Measurements from ENCODE around the gene LRRC25. TPM values are rescaled to one million over a fixed set of nuclear protein-coding genes. Genes with fewer than 3 reads are reported as not detected.

The LRRC25 gene
- total and polyA plus RNA-seq, 5 donors, result 1.5 to 4.3 (median 3.6) TPM

- intact Hi-C loops (cut with DNase I), result loop anchor here in 2 of 4 donors (10.0 kb wide), 2 partner anchors 413 to 423 kb away; no protein-coding TSS in a partner anchor
- no peaks in the 10 kb centered on the region for H3K27me3 ChIP-seq (ENCODE audit: control insufficient read depth, insufficient read depth)
- H3K4me3 ChIP-seq (ENCODE audit: low read length), result no peak overlapping the region
- H3K9me3 ChIP-seq (ENCODE audit: control insufficient read depth, low read length), result no peaks in the 10 kb centered on the region
- H3K27ac ChIP-seq (ENCODE audit: low read length), result no peak overlapping the region
- peaks cover 6% of the 10 kb centered on the region for H3K4me1 ChIP-seq (ENCODE audit: control insufficient read depth, insufficient read depth, low read length)
- 86% methylated on average over 5 of the region's 5 CpGs for WGBS
- no peak for DNase-seq
- no peak for ATAC-seq
These were observed 44.7 kb upstream of the LRRC25 start for GRCh38 chr19:18441804-18442788.

- Histone ChIP-seq H3K4me1 (ENCODE audit: control insufficient read depth, insufficient read depth, low read length) (peaks cover 6% of the 10 kb centered on the region), H3K27me3 (ENCODE audit: control insufficient read depth, insufficient read depth) (no peaks in the 10 kb centered on the region), H3K27ac (ENCODE audit: low read length) (no peak overlapping the region), H3K9me3 (ENCODE audit: control insufficient read depth, low read length) (no peaks in the 10 kb centered on the region), H3K4me3 (ENCODE audit: low read length) (no peak overlapping the region)
- 82% methylated on average over 23 of the region's 23 CpGs for WGBS
- ATAC-seq (no peak), DNase-seq (peak in 1 of 3 donors; percentile 47)
- intact Hi-C loops (cut with DNase I), result loop anchor here in 2 of 4 donors (10.0 kb wide), 2 partner anchors 414 to 424 kb away; no protein-coding TSS in a partner anchor
These were observed 43.7 kb upstream of the LRRC25 start for GRCh38 chr19:18440936-18441803.

GRCh38 chr19:18440415-18440877 is 43.0 kb upstream of the LRRC25 start:
- WGBS, result 52% methylated on average over 11 of the region's 11 CpGs
- H3K4me3 ChIP-seq (ENCODE audit: low read length), result no peak overlapping the region
- peaks cover 6% of the 10 kb centered on the region for H3K4me1 ChIP-seq (ENCODE audit: control insufficient read depth, insufficient read depth, low read length)
- H3K27ac ChIP-seq (ENCODE audit: low read length), result no peak overlapping the region
- H3K27me3 ChIP-seq (ENCODE audit: control insufficient read depth, insufficient read depth), result no peaks in the 10 kb centered on the region
- no peaks in the 10 kb centered on the region for H3K9me3 ChIP-seq (ENCODE audit: control insufficient read depth, low read length)
- ATAC-seq (no peak), DNase-seq (peak in 1 of 3 donors; percentile 67)
- intact Hi-C loops (cut with DNase I), result loop anchor here in 2 of 4 donors (10.0 kb wide), 2 partner anchors 414 to 424 kb away; no protein-coding TSS in a partner anchor

GRCh38 chr19:18439910-18440237 is 42.5 kb upstream of the LRRC25 start:
- DNase-seq (no peak), ATAC-seq (no peak)
- Histone ChIP-seq H3K27me3 (ENCODE audit: control insufficient read depth, insufficient read depth) (no peaks in the 10 kb centered on the region), H3K4me1 (ENCODE audit: control insufficient read depth, insufficient read depth, low read length) (peaks cover 6% of the 10 kb centered on the region), H3K9me3 (ENCODE audit: control insufficient read depth, low read length) (no peaks in the 10 kb centered on the region), H3K4me3 (ENCODE audit: low read length) (no peak overlapping the region), H3K27ac (ENCODE audit: low read length) (no peak overlapping the region)
- intact Hi-C loops (cut with DNase I), result loop anchor here in 2 of 4 donors (10.0 kb wide), 2 partner anchors 415 to 425 kb away; no protein-coding TSS in a partner anchor
- 89% methylated on average over 9 of the region's 9 CpGs for WGBS

GRCh38 chr19:18439025-18439909 is 41.8 kb upstream of the LRRC25 start:
- intact Hi-C loops (cut with DNase I), result no loop called here
- DNase-seq (peak in 1 of 3 donors; percentile 64), ATAC-seq (no peak)
- no peak overlapping the region for H3K4me3 ChIP-seq (ENCODE audit: low read length)
- no peaks in the 10 kb centered on the region for H3K9me3 ChIP-seq (ENCODE audit: control insufficient read depth, low read length)
- no peaks in the 10 kb centered on the region for H3K27me3 ChIP-seq (ENCODE audit: control insufficient read depth, insufficient read depth)
- 68% methylated on average over 13 of the region's 13 CpGs for WGBS
- peaks cover 6% of the 10 kb centered on the region for H3K4me1 ChIP-seq (ENCODE audit: control insufficient read depth, insufficient read depth, low read length)
- H3K27ac ChIP-seq (ENCODE audit: low read length), result peak overlapping the region; percentile 19

- Histone ChIP-seq H3K9me3 (ENCODE audit: control insufficient read depth, low read length) (no peaks in the 10 kb centered on the region), H3K4me1 (ENCODE audit: control insufficient read depth, insufficient read depth, low read length) (peaks cover 6% of the 10 kb centered on the region), H3K27ac (ENCODE audit: low read length) (peak overlapping the region; percentile 19), H3K4me3 (ENCODE audit: low read length) (peak overlapping the region; percentile 58), H3K27me3 (ENCODE audit: control insufficient read depth, insufficient read depth) (no peaks in the 10 kb centered on the region)
- ATAC-seq (peak; percentile 29 to 56), DNase-seq (peak; percentile 79 to 93 (median 89))
- intact Hi-C loops (cut with DNase I), result no loop called here
- WGBS, result 12% methylated on average over 24 of the region's 24 CpGs
These were observed 41.1 kb upstream of the LRRC25 start for GRCh38 chr19:18438331-18439024.

- Histone ChIP-seq H3K4me3 (ENCODE audit: low read length) (peak within 1 kb of the TSS; percentile 58), H3K4me1 (ENCODE audit: control insufficient read depth, insufficient read depth, low read length) (peaks cover 6% of the 10 kb centered on the region), H3K27ac (ENCODE audit: low read length) (peak within 1 kb of the TSS; percentile 19), H3K9me3 (ENCODE audit: control insufficient read depth, low read length) (no peaks in the 10 kb centered on the region), H3K27me3 (ENCODE audit: control insufficient read depth, insufficient read depth) (no peaks in the 10 kb centered on the region)
- WGBS, result under 1% methylated on average over 99 of the region's 99 CpGs
- ATAC-seq, result peak; percentile 47 to 53
- DNase-seq, result peak in 2 of 3 donors; percentile 87 to 89
- intact Hi-C loops (cut with DNase I), result no loop called here
These were observed 40.3 kb upstream of the LRRC25 start, which contains the start of gene ISYNA1 for GRCh38 chr19:18437491-18438330. Gene ISYNA1, minus strand, starts transcription at chr19:18438133. Its CDS starts 154 bp downstream, at chr19:18437979.

GRCh38 chr19:18436671-18437490 is 39.5 kb upstream of the LRRC25 start:
- DNase-seq (peak; percentile 87 to 95 (median 93)), ATAC-seq (peak; percentile 47 to 56)
- Histone ChIP-seq H3K4me1 (ENCODE audit: control insufficient read depth, insufficient read depth, low read length) (peaks cover 6% of the 10 kb centered on the region), H3K4me3 (ENCODE audit: low read length) (peak overlapping the region; percentile 58), H3K27ac (ENCODE audit: low read length) (no peak overlapping the region), H3K27me3 (ENCODE audit: control insufficient read depth, insufficient read depth) (no peaks in the 10 kb centered on the region), H3K9me3 (ENCODE audit: control insufficient read depth, low read length) (no peaks in the 10 kb centered on the region)
- 24% methylated on average over 67 of the region's 67 CpGs for WGBS
- intact Hi-C loops (cut with DNase I), result no loop called here
